NCI-H146 (cell line): ENCODE measurements around the gene ARID4B.
"Not testable (repeated sequence)": the region's sequence is repeated elsewhere in the genome, so short reads cannot be mapped to it uniquely, and the experiment has no call there.

ENCODE experiments used
- DNase-seq: peaks from one replicate; lab custom pipeline; 2025; lab: John Stamatoyannopoulos, UW

ARID4B gene

DNA sequence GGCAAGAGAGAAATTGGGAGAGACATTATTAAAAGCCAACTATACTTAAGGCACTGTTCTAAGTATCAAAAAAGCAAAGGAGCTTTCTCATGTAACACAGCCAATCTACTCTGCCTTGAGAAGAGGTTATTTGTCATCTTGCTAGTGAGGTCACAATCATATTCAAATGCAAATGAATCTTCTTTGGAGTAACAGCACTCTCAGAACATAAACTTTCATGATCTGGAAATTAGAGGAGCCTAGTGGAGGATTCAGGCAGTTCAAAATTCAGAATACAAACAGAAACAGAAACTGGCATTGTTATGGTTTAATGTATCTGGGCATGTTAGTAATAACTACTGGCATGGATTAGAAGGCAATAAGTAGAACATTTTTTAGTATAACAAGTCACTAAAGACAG, 57.4 kb downstream of the ARID4B start:
- no peak for DNase-seq

DNA sequence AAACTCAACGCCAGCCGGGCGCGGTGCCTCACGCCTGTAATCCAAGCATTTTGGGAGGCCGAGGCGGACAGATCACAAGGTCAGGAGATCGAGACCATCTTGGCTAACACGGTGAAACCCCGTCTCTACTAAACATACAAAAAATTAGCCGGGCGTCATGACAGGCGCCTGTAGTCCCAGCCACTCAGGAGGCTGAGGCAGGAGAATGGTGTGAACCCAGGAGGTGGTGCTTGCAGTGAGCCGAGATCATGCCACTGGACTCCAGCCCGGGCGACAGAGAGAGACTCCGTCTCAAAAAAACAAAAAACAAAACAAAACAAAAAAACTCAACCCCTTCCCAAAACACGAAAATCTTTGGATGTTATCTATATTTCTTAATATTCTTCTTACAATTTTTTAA, 58.0 kb downstream of the ARID4B start:
- not testable (repeated sequence) for DNase-seq

DNA sequence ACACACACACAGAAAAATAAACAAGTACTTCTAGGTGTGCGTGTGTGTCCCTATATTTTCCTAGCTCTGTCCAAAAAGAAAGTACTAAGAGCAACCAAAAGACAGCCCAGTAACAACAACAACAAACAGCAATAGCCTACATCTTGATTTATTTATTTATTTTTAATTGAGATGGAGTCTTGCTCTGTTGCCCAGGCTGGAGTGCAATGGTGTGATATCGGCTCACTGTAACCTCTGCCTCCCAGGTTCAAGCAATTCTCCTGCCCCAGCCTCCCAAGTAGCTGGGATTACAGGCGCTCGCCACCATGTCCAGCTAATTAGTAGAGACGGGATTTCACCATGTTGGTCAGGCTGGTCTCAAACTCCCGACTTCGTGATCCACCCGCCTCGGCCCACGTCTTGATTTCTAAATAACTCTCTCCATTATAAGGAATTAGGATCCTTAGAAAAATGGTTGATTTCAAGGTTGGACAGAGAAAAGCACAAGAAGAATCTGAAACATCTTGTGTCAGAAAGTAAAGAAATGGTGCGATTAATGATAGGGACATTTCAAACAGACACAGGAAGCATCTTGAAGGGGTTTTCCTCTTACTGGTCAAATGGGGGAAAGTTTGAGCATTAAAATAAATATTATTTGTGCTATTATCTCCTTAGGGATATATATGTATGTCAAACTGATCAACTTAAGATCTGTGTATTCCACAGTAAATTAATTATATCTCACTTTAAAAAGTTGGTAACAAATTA, 59.4 kb downstream of the ARID4B start:
- no peak for DNase-seq

DNA sequence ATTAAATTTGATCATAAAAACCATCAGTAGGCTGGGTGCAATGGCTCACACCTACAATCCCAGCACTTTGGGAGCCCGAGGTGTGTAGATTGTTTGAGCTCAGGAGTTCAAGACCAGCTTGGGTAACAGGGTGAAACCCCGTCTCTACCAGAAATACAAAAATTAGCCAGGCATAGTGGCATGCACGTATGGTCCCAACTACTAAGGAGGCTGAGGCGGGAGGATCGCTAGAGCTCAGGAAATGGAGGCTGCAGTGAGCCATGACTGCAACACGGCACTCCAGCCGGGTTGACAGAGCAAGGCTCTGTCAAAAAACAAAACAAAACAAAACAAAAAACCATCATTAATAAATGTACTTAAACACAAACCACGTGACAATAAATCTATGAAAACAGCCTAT, 61.0 kb downstream of the ARID4B start:
- no peak for DNase-seq

DNA sequence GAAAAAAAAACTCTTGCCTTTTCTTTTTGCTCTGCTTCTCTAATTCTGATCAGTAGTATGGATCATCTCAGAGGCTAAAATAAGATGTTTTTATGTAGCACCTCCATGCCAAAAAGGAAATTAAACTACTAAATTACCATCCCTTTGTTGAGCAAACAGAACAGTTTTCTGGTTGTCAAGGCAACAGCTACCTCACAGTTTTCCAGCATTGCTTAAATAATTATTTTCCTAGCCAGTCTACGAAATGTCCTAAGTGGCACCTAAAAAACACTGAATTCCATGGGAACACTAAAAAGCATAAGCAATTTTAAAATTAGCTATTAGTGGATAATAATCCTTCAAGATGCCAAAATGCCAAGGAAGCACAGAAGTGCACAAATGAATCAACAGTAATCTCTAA, 61.7 kb downstream of the ARID4B start:
- DNase-seq, result peak; percentile 49

DNA sequence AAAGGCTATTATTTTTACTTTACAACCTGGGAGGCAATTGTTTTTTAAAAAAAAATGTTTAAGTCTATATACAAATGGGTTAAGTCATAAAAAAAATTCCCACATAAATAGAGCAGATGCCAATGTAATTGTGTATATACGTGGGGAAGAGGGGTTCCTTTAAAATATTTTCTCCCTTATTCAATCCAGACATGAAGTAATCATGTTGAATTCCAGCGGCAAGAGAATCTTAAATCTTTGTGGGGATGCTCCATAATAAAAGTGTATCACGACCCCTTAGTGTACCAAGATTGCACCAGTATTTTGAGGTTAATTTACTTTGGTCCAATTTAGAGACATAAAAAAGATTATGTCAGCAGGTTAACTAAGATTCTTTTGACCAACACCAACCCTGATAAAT, 62.1 kb downstream of the ARID4B start:
- DNase-seq, result no peak

DNA sequence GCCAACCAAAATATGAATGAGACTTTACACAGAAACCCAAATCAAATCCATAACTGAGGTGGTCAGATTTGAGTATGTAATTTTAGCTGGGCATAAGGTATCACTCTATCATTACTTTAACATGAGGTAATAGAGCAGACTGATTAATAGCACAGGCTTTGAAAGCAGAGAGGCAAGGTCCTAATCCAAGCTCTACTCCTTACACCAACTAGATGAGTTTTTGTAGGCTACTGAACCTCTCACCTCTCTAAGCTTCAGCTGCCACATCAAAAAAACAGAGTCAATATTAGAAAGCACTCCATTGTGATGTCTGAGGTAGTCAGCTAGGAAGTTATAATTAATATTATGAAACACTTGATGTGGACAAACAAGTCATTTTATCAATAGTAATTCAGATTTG, 63.7 kb downstream of the ARID4B start:
- DNase-seq, result no peak

DNA sequence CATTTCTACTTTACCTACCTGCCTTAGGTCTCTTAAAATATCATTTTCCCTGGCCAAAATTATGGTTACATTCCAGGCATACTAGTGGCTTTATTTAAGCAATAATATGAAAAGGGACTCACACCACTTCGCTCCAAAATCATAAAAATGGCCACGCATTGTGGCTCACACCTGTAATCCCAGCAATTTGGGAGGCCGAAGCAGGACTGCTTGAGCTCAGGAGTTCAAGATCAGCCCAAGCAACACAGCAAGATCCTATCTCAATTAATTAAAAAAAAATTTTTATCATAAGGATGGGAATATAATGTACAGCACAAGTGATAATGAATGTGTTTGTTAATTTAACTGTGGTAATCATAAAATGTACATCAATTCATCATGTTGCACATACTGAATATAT, 65.4 kb downstream of the ARID4B start:
- no peak for DNase-seq

DNA sequence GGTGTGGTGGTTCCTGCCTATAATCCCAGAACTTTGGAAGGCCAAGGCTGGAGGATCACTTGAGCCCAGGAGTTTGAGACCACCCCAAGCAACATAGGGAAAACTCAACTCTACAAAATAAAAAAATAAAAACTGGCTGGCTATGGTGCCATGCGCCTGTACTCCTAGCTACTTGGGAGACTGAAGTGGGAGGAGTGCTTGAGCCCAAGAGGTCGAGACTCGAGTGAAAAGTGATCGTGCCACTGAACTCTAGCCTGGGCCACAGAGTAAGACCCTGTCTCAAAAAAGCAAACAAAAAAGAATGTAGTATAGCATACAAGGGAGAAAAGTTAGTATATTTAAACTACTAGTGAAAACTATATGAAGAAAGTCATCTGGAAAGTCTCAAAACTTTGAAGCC, 66.7 kb downstream of the ARID4B start:
- no peak for DNase-seq

DNA sequence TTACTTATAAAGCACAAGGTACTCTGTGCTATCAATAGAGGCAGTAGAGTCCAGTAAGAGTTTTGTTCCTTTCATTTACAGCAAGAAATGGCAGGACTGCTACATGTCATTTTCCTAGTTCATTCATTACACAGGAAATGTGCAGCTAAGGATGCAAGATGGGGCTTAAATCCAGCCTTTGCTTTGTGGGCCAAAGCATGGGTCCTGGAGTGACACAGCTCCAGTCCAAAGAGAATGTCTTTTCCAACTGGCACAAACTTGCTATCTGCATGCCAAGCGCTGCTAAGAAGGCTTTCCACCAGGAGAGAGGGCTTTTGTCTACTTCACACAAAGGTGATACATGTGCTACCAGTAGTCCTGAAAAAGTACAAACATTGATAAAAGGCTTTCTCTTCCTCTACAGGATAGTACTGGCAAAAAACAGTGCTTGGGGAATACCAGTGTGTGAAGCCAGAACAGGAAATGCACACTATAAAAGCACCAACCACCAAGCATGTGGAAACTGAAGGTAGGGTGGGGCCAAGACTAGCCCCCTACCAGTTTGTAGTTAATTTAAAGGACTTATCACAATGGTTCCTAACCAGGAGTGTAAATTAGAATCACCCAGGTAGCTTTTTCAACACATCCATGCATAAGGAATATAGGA, 68.7 kb downstream of the ARID4B start:
- no peak for DNase-seq

DNA sequence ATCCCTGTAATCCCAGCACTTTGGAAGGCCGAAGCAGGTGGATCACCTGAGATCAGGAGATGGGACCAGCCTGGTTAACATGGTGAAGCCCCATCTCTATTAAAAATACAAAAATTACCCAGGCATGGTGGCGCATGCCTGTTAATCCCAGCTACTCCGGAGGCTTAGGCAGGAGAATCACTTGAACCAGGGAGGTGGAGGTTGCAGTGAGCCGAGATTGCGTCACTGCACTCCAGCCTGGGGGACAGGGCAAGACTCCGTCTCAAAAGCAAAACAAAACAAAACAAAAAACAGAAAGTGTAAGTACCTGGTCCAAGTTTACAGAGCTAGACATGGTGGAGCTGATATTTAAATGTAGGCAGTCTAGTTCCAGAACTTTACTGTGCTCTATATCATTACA, 69.9 kb downstream of the ARID4B start:
- DNase-seq, result not testable (repeated sequence)

DNA sequence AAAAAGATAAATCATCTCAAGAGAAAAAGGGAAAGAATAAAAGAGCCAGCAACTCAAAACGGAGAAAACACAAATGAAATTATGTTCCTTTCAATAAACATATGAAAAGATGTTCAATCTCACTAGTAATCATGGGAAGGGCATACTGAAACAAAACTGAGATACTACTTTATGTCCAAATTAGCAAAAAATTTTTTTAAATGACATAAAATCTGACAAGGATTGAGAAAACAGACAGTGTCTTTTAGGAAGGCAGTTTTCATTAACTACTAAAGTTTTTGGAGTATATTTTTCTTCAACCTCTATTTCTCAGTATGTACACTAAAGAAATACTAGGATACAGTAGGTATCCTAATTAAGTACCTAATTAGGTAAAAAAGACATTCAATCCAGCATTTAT, 73.3 kb downstream of the ARID4B start:
- DNase-seq, result no peak

DNA sequence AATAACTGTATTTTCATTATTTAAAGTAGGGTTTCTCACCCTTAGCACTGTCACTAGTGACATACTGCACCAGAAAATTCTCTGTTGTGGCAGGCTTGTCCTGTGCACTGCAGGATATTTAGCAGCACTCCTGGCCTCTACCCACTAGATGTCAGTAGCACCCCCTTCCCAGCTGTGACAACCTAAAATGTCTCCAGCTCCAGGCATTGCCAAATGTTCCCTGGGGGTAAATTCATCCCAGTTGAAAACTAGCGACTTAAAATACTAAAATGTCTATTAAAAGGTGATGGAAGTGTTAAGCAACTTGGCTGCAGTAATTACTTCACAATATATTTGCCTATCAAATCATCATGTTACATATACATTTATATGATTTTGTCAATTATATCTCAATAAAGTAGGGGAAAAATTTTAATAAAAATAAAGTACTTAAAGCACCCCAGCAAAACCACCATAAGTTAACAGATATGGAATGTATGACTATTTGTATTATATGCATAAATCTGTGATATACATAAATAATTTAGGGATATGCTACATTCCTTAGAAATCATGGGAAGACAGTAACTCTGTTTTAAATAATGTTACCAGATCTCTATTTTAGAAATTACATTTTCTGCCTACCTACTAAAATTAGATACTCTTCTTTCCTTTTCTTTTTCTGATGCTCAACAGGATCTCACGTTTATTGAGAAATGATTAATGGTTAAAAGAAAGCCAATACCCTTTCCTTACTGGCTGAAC, 74.6 kb downstream of the ARID4B start:
- peak; percentile 79 for DNase-seq

DNA sequence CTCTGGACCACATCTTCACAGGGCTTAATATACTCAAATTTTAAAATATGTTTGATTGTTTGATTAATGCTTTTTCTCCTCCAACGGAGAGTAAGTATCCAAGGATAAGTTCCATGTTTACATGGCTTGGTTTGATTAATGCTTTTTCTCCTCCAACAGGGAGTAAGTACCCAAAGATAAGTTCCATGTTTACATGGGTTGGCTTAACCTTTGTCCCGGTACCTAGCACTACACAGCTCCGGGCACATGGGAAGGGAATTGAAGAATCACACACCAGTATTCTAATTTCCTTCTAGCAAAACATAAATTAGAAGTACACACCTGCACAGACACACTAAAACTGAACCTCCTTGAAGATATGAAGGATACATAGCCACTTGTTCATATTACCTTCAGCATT, 77.5 kb downstream of the ARID4B start:
- DNase-seq, result no peak

DNA sequence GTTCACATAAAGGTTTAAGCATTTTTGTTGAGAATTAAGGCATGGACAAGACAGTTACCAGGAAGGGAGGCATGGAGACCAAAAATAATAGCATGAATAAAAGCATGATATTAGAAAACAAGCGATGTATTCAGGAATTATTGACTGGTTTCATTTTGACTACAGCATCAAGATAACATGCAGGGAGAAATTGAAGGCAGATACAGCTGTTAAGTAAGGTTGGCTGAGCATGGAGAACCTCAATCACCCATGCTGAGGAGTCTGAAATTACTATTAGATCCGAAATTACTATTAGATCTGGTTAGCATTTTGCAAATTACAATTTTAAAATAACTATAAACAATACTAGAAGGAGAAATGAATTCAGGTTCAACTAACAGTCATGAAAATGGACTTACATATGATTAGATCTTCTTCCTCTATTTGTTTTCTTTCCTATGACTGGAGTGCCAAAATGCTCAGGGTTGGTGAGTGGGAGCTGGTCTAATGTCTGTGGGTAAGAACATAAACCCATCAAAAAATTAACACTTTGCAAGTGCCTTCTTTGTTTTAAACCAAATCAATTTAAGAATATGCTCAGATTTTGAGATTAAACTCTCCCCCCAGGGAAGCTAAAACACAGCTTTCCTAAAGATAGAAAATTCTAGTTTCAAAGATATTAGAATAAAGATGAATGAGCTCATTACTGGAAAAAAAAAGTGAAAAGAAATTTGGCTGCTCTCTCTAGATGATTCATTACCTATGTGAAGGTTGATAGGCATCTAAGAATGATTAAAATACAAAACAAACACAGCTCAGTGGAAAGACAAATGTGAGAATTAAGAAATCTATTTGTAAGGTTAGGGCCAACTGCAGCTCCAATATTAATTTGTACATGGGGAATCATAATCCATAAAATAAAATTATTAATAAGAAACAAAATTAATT, 81.7 kb downstream of the ARID4B start:
- no peak for DNase-seq

DNA sequence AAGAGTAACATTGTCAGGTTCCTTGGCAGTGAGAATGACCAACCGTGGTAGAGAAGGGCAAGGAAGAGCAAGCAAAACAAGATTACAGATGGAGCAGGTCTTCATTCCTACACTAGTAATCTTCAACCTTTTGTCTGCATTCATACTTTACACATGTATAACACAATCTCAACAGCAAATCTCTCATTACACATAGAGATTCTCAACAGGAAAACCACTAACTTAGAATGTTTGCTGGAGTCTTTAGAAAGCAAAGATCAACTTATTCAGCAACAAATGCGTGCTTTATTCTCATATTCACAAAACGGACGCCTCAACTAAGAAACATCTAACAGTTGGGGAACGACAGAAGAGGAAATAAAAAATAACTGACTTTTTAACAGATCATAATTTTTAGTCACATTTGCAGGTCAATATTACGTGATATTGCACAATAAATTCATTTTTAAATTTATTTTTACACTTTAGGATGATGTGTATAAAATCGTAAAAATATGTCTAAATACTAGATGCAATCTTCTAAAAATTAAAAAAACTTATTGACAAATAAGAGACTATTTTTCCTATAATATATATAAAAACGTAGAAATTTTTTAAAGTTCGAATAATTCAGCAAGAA, 82.9 kb downstream of the ARID4B start:
- no peak for DNase-seq

DNA sequence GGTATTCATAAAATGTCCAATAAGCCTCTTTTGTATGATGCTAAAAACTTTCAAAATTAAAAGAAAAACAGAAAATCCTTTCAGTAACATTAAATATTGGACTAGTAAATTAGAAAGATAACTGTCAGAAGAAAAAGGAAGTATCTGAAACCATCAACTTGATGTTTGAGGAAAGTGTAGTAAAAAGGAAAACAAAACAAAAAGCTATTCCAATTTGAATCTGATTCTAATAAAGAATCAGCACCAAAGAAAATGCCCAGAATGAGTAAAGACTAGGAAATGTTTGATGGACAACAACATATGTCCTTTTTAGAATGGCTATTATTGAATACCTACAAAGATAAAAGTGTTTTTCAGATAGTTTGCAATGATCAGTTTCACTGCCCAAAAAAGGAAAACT, 87.0 kb downstream of the ARID4B start:
- no peak for DNase-seq

DNA sequence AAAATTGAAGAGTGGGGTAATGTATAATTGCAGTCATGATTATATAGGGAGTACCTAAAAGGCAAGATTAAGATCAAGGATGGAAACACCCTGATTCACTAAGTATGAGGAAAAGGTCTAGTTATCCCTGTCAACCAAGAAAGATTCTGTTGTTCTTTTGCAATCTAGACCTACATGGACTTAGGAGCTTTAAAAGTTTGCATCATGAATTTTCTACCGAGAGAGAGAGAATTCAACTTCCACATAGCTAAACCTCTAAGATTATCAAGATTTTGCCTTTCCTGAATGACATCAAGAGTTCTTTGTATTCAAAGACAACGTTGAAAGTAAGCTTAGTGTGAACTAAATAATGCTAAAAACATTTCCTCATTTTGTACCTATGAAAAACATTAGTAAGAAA, 88.1 kb downstream of the ARID4B start:
- DNase-seq, result no peak

DNA sequence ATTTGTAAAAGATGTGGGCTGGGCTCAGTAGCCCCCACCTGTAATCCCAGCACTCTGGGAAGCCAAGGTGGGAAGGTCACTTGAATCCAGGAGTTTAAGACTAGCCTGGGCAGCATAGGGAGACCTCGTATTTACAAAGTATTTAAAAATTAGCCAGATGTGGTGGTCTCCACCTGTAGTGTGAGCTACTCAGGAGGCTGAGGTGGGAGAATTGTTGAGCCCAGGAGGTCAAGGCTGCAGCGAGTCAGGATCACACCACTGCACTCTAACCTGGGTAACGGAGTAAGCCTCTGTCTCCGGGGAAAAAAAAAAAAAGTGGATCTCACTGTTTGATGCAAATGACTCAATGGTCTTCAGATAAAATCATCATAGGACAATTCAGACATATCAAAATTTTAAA, 89.4 kb downstream of the ARID4B start:
- no peak for DNase-seq

DNA sequence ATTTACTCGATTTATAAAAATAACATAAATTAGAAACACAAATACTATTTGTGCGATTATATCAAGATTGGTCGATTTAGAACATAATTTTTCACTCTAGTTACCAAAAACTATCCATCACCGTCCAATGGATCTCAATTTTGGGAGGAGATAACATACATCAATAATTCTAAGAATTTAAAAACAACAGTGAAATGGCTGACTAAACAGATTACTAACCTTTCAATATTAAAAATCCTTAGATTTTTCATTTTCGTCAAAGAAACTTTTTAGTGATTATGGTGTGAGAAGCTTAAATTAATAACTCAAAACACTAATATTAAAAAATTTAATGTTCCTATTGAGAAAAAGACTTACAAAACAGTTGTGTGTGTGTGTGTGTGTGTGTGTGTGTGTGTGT, 91.9 kb downstream of the ARID4B start:
- DNase-seq, result no peak

DNA sequence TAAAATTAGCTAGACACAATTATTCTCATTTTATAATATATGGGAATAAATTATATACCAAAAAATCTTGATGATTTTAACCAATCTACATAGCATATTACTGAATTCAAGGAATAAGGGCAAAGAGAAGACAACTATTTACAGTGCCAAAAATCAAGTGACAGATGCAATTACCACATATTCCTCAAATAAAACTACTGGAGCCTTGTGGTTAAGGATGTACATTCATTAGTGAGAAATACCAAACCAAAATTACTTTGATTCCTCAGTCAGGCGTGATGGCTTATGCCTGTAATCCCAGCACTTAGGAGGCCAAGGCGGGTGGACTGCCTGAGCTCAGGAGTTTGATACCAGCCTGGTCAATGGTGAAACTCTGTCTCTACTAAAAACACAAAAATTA, 98.1 kb downstream of the ARID4B start:
- DNase-seq, result no peak

DNA sequence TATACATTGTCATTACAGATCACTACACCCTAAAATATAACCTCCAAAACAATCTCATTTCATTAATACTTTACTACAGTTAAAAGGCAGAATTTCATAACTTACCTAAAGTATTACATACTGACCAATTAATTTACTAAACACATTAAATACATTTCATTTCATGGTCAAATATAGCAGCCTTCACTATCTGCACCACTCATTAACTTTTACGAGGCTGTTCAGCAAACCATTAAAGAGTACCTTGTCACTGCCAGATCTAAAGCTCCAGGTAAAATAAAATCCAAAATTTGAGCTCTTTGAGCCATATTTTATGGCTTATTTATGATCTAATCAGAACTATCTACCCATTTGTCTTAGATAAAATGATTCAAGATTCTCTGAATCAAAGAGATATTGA, 100.6 kb downstream of the ARID4B start:
- DNase-seq, result no peak
